GM23248 (cell line): ENCODE measurements around the gene RERE. TPM values are rescaled to one million over a fixed set of nuclear protein-coding genes. Genes with fewer than 3 reads are reported as not detected.
"Not testable (repeated sequence)": the region's sequence is repeated elsewhere in the genome, so short reads cannot be mapped to it uniquely, and the experiment has no call there.

Source experiments
- DNase-seq: peaks from one replicate; pipeline ENCODE4 v3.0.0-alpha.2; 2015
- H2AFZ ChIP-seq: fragments of 200-600 bp; sonication (generic); 2 replicates; pipeline ENCODE4 v1.6.1; 2016; ENCODE audit warnings: antibody characterized with exemption
- H3F3A ChIP-seq: fragments of 200-600 bp; sonication (generic); 2 replicates; pipeline ENCODE4 v1.6.1; 2016; ENCODE audit warnings: mild to moderate bottlenecking, antibody characterized with exemption, mixed run types; ENCODE audit not compliant: insufficient read depth
- H3K27ac ChIP-seq: fragments of 200-600 bp; sonication (generic); 2 replicates; pipeline ENCODE4 v1.5.1; 2016; ENCODE audit warnings: mild to moderate bottlenecking
- H3K27me3 ChIP-seq: fragments of 200-600 bp; sonication (generic); replicated peaks from 2 replicates; pipeline ENCODE4 v1.6.1; 2016; ENCODE audit warnings: mild to moderate bottlenecking; ENCODE audit not compliant: insufficient read depth
- H3K36me3 ChIP-seq: fragments of 200-600 bp; sonication (generic); 2 replicates; pipeline ENCODE4 v1.6.1; 2016; ENCODE audit warnings: low read depth, mild to moderate bottlenecking
- H3K4me1 ChIP-seq: fragments of 200-600 bp; sonication (generic); 2 replicates; pipeline ENCODE4 v1.6.1; 2016; ENCODE audit warnings: mild to moderate bottlenecking; ENCODE audit not compliant: insufficient read depth
- H3K4me2 ChIP-seq: fragments of 200-600 bp; sonication (generic); one replicate; pipeline ENCODE4 v1.6.1; 2016; ENCODE audit warnings: mild to moderate bottlenecking; ENCODE audit not compliant: unreplicated experiment
- H3K4me3 ChIP-seq: fragments of 200-600 bp; sonication (generic); 2 replicates; pipeline ENCODE4 v1.5.1; 2016; ENCODE audit warnings: mild to moderate bottlenecking
- H3K79me2 ChIP-seq: fragments of 200-600 bp; sonication (generic); 2 replicates; pipeline ENCODE4 v1.6.1; 2016; ENCODE audit warnings: mild to moderate bottlenecking; ENCODE audit not compliant: insufficient read depth
- H3K9ac ChIP-seq: fragments of 200-600 bp; sonication (generic); 2 replicates; pipeline ENCODE4 v1.6.1; 2016; ENCODE audit warnings: mild to moderate bottlenecking
- H3K9me2 ChIP-seq: fragments of 200-600 bp; sonication (generic); 2 replicates; pipeline ENCODE4 v1.6.1; 2016; ENCODE audit warnings: mixed run types, mild to moderate bottlenecking, moderate library complexity; ENCODE audit not compliant: insufficient read depth
- H3K9me3 ChIP-seq: fragments of 200-600 bp; sonication (generic); one replicate; pipeline ENCODE4 v1.6.1; 2017; ENCODE audit warnings: low read depth
- H4K20me1 ChIP-seq: fragments of 200-600 bp; sonication (generic); 2 replicates; pipeline ENCODE4 v1.6.0; 2016; ENCODE audit not compliant: insufficient read depth
- EZH2 ChIP-seq: fragments of 200-600 bp; sonication (generic); IDR thresholded peaks from 2 replicates; pipeline ENCODE4 v1.6.1; 2018; ENCODE audit warnings: antibody characterized with exemption, mild to moderate bottlenecking; ENCODE audit not compliant: insufficient read depth, poor library complexity, severe bottlenecking
- EZH2phosphoT487 ChIP-seq: fragments of 200-600 bp; sonication (generic); IDR thresholded peaks from 2 replicates; pipeline ENCODE4 v1.6.1; 2018; ENCODE audit warnings: antibody characterized with exemption, moderate library complexity, mild to moderate bottlenecking, low read depth; ENCODE audit not compliant: insufficient read depth
- WGBS, 2 experiments: methylation state at CpG; one replicate each; pipeline ENCODE4 v1.1.6; 2015 to 2017; ENCODE audit warnings: low lambda C conversion rate in 2 of 2, low coverage in 1 of 2; ENCODE audit errors: missing lambda C conversion rate in 2 of 2; 5-methylcytosine and 5-hydroxymethylcytosine counted together
- in situ Hi-C: fragments of 300-500 bp; cut with MboI; formaldehyde crosslinking; loops from 2 replicates; pipeline ENCODE4 v1.15.0; 2020
- polyA plus RNA-seq: library from polyadenylated mRNA; unstranded; fragments of >200 nt; fragmentation: Nextera tagmentation; extraction: Ambion mirVana; gene quantifications from 2 replicates; pipeline ENCODE4 v1.2.1, GENCODE V29; 2016
- total RNA-seq: library from RNA; depleted of rRNA; stranded (reverse); fragments of >200 nt; shearing (Covaris generic); gene quantifications from 2 replicates; pipeline ENCODE4 v1.2.3, GENCODE V29; 2014

The RERE gene
- total and polyA plus RNA-seq, 2 experiments from 2014 or later: 26.0 to 26.2 TPM

DNA sequence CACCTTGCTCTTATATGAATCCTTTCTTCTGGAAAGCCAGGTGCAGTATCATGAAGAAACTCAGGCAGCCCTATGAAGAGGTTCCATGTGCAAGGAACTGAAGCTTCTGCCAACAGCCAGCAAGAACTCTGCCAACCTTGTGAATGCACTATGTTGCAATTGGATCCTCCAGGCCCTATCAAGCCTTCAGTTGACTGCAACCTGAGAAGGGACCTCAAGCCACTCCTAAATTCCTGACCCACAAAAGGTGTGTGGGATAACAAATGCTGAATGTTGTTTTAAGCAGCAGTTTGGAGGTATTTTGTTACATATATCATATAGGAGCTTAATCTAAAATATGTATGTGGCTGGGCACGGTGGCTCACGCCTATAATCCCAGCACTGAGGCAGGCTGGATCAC, 84.0 kb downstream of the RERE start:
- DNase-seq: no peak

DNA sequence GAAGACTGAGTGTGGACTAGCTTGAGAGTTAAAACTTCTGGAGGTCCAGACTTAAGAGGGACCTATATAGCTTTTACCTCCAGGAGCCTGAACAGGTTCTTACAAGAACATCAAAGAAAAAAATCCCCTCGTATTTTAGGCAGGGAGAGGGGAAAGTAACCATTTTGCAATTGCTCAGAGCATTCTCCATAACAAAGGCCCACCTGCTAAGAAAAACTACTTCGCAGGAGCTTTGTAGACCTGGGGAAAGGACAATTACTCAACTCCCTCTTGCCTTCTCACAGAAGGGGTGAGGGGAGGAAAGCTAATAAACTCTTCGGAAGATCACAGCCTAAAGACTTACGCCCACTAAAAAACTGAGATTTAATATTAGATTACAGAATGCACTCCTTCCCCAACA, 86.3 kb downstream of the RERE start:
- no peak overlapping the region for H3K4me2 ChIP-seq
- H3K9me2 ChIP-seq: no peaks in the 10 kb centered on the region
- no peaks in the 10 kb centered on the region; the same call in 1 of the 2 replicates for H3K36me3 ChIP-seq
- in situ Hi-C loops: loop anchor here (10.0 kb wide), 1 partner anchor 176 kb away; no protein-coding TSS in a partner anchor
- DNase-seq: no peak
- H3K79me2 ChIP-seq: peaks cover 2% of the 10 kb centered on the region; the same call in 1 of the 2 replicates
- no peaks in the 10 kb centered on the region for H4K20me1 ChIP-seq
- no peaks in the 10 kb centered on the region for H3K27me3 ChIP-seq
- no peak overlapping the region for H3K9ac ChIP-seq
- no peaks in the 10 kb centered on the region for H3F3A ChIP-seq
- TF ChIP-seq EZH2phosphoT487 (no peak), EZH2 (no peak)
- WGBS, 2 experiments: 79 to 80% methylated on average over 4 of the region's 4 CpGs
- H3K27ac ChIP-seq: no peak overlapping the region
- no peaks in the 10 kb centered on the region for H3K9me3 ChIP-seq
- no peaks in the 10 kb centered on the region for H3K4me1 ChIP-seq
- H2AFZ ChIP-seq: no peak overlapping the region
- no peak overlapping the region for H3K4me3 ChIP-seq

More for the DNA sequence above, 84.0 kb downstream of the RERE start:
- no peaks in the 10 kb centered on the region for H4K20me1 ChIP-seq
- no peak overlapping the region for H3K4me2 ChIP-seq
- no peak overlapping the region for H2AFZ ChIP-seq
- TF ChIP-seq EZH2phosphoT487 (no peak), EZH2 (no peak)
- WGBS, 2 experiments: 92 to 96% methylated on average over 2 of the region's 2 CpGs
- no peaks in the 10 kb centered on the region for H3K27me3 ChIP-seq
- in situ Hi-C loops: loop anchor here (10.0 kb wide), 1 partner anchor 179 kb away; no protein-coding TSS in a partner anchor
- no peak overlapping the region for H3K27ac ChIP-seq
- no peaks in the 10 kb centered on the region for H3K9me3 ChIP-seq
- H3F3A ChIP-seq: no peaks in the 10 kb centered on the region
- H3K36me3 ChIP-seq: no peaks in the 10 kb centered on the region; the same call in 1 of the 2 replicates
- H3K9ac ChIP-seq: no peak overlapping the region
- H3K4me1 ChIP-seq: no peaks in the 10 kb centered on the region
- no peak overlapping the region for H3K4me3 ChIP-seq
- peaks cover 6% of the 10 kb centered on the region; the same call in 1 of the 2 replicates for H3K79me2 ChIP-seq
- no peaks in the 10 kb centered on the region for H3K9me2 ChIP-seq

DNA sequence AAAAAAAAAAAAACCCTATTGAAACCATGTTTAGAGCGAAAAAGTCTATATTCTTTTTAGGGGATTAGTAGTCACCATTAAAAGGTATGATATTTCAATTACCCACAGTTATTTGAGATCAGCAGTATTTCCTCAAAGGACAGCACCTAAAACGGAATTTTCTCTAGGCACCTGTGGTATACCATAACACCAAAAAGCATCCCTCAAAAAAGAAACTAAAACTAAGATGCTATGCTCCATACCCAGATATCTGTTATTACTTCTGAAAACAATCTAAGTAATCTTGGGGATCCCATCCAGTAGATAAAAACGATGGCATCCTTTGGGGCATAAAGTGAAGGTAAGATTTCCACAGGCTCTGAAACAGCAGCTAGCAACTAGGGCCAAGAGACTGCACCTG, 89.0 kb downstream of the RERE start:
- DNase-seq: no peak
- H3K36me3 ChIP-seq: no peaks in the 10 kb centered on the region; the same call in 1 of the 2 replicates
- H3K9ac ChIP-seq: no peak overlapping the region
- TF ChIP-seq EZH2phosphoT487: no peak
- no peak for TF ChIP-seq EZH2
- H3K27ac ChIP-seq: no peak overlapping the region
- no peaks in the 10 kb centered on the region for H3K4me1 ChIP-seq
- H3K9me3 ChIP-seq: no peaks in the 10 kb centered on the region
- no peak overlapping the region for H3K4me3 ChIP-seq
- H3K27me3 ChIP-seq: no peaks in the 10 kb centered on the region
- H2AFZ ChIP-seq: no peak overlapping the region
- no peaks in the 10 kb centered on the region for H4K20me1 ChIP-seq
- WGBS, 2 experiments: 84 to 87% methylated on average over 3 of the region's 3 CpGs
- no peaks in the 10 kb centered on the region for H3K9me2 ChIP-seq
- H3K4me2 ChIP-seq: no peak overlapping the region
- in situ Hi-C loops: no loop called here
- no peaks in the 10 kb centered on the region for H3F3A ChIP-seq
- peaks cover 9% of the 10 kb centered on the region for H3K79me2 ChIP-seq

DNA sequence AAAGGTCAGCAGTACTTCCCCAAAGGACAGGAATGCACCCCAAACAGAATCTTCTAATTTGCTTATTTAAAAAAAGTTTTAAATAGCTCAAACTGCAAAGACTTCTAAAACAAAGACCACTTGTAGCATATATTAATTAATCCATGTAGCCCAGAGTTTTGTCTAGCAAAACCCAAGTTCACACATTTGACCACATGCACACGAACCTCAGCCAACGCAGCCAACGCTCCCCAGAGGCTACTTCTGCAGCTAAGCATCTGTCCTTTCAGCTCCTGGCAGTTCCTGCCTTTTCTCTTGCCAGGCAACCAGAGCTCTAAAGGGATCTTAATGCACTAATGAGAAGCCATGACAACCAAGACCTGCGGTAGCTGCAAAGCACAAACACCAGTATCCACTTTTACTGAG, 89.6 kb downstream of the RERE start:
- Histone ChIP-seq H3F3A (no peaks in the 10 kb centered on the region), H3K79me2 (peaks cover 11% of the 10 kb centered on the region), H4K20me1 (no peaks in the 10 kb centered on the region), H3K27me3 (no peaks in the 10 kb centered on the region), H3K9ac (no peak overlapping the region), H3K4me2 (no peak overlapping the region), H3K9me3 (no peaks in the 10 kb centered on the region), H2AFZ (no peak overlapping the region), H3K4me1 (no peaks in the 10 kb centered on the region), H3K36me3 (no peaks in the 10 kb centered on the region; the same call in 1 of the 2 replicates), H3K9me2 (no peaks in the 10 kb centered on the region), H3K4me3 (no peak overlapping the region), H3K27ac (no peak overlapping the region)
- no peak for TF ChIP-seq EZH2phosphoT487
- TF ChIP-seq EZH2: no peak
- in situ Hi-C loops: no loop called here
- DNase-seq: peak; percentile 13
- 33 to 36% methylated on average over 4 of the region's 4 CpGs for WGBS, 2 experiments

DNA sequence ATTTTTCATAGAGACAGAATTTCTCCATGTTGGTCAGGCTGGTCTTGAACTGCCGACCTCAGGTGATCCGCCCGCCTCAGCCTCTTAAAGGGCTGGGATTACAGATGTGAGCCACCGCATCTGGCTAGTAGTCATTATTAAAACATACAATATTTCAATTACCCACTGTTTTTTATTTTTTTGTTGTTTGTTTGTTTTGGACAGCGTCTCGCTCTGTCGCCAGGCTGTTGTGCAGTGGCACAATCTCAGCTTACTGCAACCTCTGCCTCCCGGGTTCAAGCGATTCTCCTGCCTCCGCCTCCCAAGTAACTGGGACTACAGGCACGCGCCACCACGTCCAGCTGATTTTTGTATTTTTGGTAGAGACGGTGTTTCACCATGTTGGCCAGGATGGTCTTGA, 90.1 kb downstream of the RERE start:
- H3K27ac ChIP-seq, in situ Hi-C loops, H3K4me2 ChIP-seq, H3K9ac ChIP-seq, H3K36me3 ChIP-seq, H3K4me3 ChIP-seq, DNase-seq, H4K20me1 ChIP-seq, H3K9me3 ChIP-seq, H2AFZ ChIP-seq, H3K27me3 ChIP-seq, H3K4me1 ChIP-seq, H3F3A ChIP-seq, H3K9me2 ChIP-seq: not testable (repeated sequence)
- peaks cover 13% of the 10 kb centered on the region for H3K79me2 ChIP-seq
- WGBS, 2 experiments: 89 to 93% methylated on average over 14 of the region's 14 CpGs

DNA sequence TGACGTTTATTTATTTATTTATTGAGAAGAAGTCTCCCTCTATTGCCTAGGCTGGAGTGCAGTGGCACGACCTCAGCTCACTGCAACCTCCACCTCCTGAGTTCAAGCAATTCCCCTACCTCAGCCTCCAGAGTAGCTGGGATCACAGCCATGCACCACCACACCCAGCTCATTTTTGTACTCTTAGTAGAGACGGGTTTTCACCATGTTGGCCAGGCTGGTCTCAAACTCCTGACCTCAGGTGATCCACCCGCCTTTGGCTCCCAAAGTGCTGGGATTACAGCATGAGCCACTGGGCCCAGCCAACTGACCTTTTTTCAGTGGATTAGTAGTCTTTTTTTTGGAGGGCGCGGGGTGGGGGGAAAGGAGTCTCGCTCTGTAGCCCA, 90.6 kb downstream of the RERE start:
- H2AFZ ChIP-seq, H3K4me2 ChIP-seq, H3F3A ChIP-seq, H3K9me3 ChIP-seq, H4K20me1 ChIP-seq, H3K9me2 ChIP-seq, H3K4me3 ChIP-seq, H3K27ac ChIP-seq, in situ Hi-C loops, H3K27me3 ChIP-seq, H3K9ac ChIP-seq, DNase-seq, H3K36me3 ChIP-seq, H3K4me1 ChIP-seq: not testable (repeated sequence)
- peaks cover 13% of the 10 kb centered on the region for H3K79me2 ChIP-seq
- WGBS, 2 experiments: 50 to 51% methylated on average over 7 of the region's 7 CpGs
